WTC11 (cell line): ENCODE measurements around the gene P2RY1. TPM values are rescaled to one million over a fixed set of nuclear protein-coding genes. Genes with fewer than 3 reads are reported as not detected.

Source experiments
- ATAC-seq: fragments of 200-7000 bp; cut with Tn5 transposase; 2 replicates; pipeline ENCODE4 v1.10.0; 2021; ENCODE audit warnings: mild to moderate bottlenecking, moderate library complexity
- CTCF ChIA-PET: fragments of 300-600 bp; sonication (Branson Sonifier 250); formaldehyde crosslinking; loops from one replicate; lab custom pipeline; 2021; ENCODE audit warnings: antibody characterized with exemption; lab: Charles Lee
- POLR2A ChIA-PET: fragments of 350-600 bp; sonication (Branson Sonifier 250); formaldehyde crosslinking; loops from one replicate; lab custom pipeline; 2021; ENCODE audit warnings: antibody characterized with exemption; lab: Charles Lee
- DNase-seq: peaks from one replicate; pipeline ENCODE4 v3.0.0; 2021; ENCODE audit warnings: low spot score
- H3K27ac Mint-ChIP-seq: 2 replicates; pipeline ENCODE4 v1.8.0; 2021; ENCODE audit warnings: mixed read lengths
- H3K27me3 Mint-ChIP-seq: 2 replicates; pipeline ENCODE4 v1.8.0; 2021; ENCODE audit warnings: low read depth, mild to moderate bottlenecking, moderate library complexity, mixed read lengths
- H3K36me3 Mint-ChIP-seq: 2 replicates; pipeline ENCODE4 v1.8.0; 2021; ENCODE audit warnings: mixed read lengths
- H3K4me1 Mint-ChIP-seq: 2 replicates; pipeline ENCODE4 v1.8.0; 2022; ENCODE audit warnings: mixed read lengths
- H3K4me3 Mint-ChIP-seq: 2 replicates; pipeline ENCODE4 v1.8.0; 2021; ENCODE audit warnings: mild to moderate bottlenecking, moderate library complexity, mixed read lengths
- H3K9me3 Mint-ChIP-seq: 2 replicates; pipeline ENCODE4 v1.8.0; 2021; ENCODE audit warnings: mixed read lengths
- AFF4 ChIP-seq: sonication (generic); formaldehyde crosslinking; IDR thresholded peaks from 2 replicates; pipeline ENCODE4 v1.8.1; 2023; ENCODE audit warnings: mild to moderate bottlenecking, missing genetic modification reagents, borderline replicate concordance
- ATF1 ChIP-seq: sonication (generic); formaldehyde crosslinking; IDR thresholded peaks from 2 replicates; pipeline ENCODE4 v1.8.1; 2023; ENCODE audit warnings: mild to moderate bottlenecking, moderate library complexity, missing genetic modification reagents
- ATF6 ChIP-seq: sonication (generic); formaldehyde crosslinking; IDR thresholded peaks from 2 replicates; pipeline ENCODE4 v1.8.1; 2023; ENCODE audit warnings: mild to moderate bottlenecking, missing genetic modification reagents
- CBFB ChIP-seq: sonication (generic); formaldehyde crosslinking; IDR thresholded peaks from 2 replicates; pipeline ENCODE4 v1.8.1; 2022; ENCODE audit warnings: mild to moderate bottlenecking, low read depth, missing genetic modification reagents
- E2F1 ChIP-seq: sonication (generic); formaldehyde crosslinking; IDR thresholded peaks from 2 replicates; pipeline ENCODE4 v1.8.0; 2022; ENCODE audit warnings: mild to moderate bottlenecking, missing genetic modification reagents
- HMGA2 ChIP-seq: fragments of 250-450 bp; sonication (Bioruptor Pico); IDR thresholded peaks from 2 replicates; pipeline ENCODE4 v1.4.0; 2021; ENCODE audit warnings: mild to moderate bottlenecking, moderate library complexity
- IRF2 ChIP-seq: sonication (generic); formaldehyde crosslinking; IDR thresholded peaks from 2 replicates; pipeline ENCODE4 v1.8.0; 2022; ENCODE audit warnings: low read depth, missing genetic modification reagents, borderline replicate concordance
- NFATC4 ChIP-seq: fragments of 250-450 bp; sonication (Bioruptor Pico); IDR thresholded peaks from 2 replicates; pipeline ENCODE4 v1.9.0; 2021; ENCODE audit warnings: mild to moderate bottlenecking
- NFE2L1 ChIP-seq: sonication (generic); formaldehyde crosslinking; IDR thresholded peaks from 2 replicates; pipeline ENCODE4 v1.8.1; 2023; ENCODE audit warnings: missing genetic modification reagents
- PRDM15 ChIP-seq: sonication (generic); formaldehyde crosslinking; IDR thresholded peaks from 2 replicates; pipeline ENCODE4 v1.8.0; 2022; ENCODE audit warnings: missing genetic modification reagents
- TEAD1 ChIP-seq: sonication (generic); formaldehyde crosslinking; IDR thresholded peaks from 2 replicates; pipeline ENCODE4 v1.8.0; 2022; ENCODE audit warnings: mild to moderate bottlenecking, missing genetic modification reagents
- ZBTB21 ChIP-seq: sonication (generic); formaldehyde crosslinking; IDR thresholded peaks from 2 replicates; pipeline ENCODE4 v1.8.1; 2023; ENCODE audit warnings: mild to moderate bottlenecking, missing genetic modification reagents, borderline replicate concordance
- ZNF219 ChIP-seq: sonication (generic); formaldehyde crosslinking; IDR thresholded peaks from 2 replicates; pipeline ENCODE4 v1.8.0; 2023; ENCODE audit warnings: missing genetic modification reagents, mild to moderate bottlenecking, borderline replicate concordance
- total RNA-seq: library from RNA; stranded (reverse); gene quantifications from 3 replicates; pipeline ENCODE4 v1.2.3, GENCODE V29; 2021
- TF ChIP-seq, protein P1 (sequence below): sonication (generic); formaldehyde crosslinking; IDR thresholded peaks from 2 replicates; pipeline ENCODE4 v1.8.1; 2022; ENCODE audit warnings: missing genetic modification reagents, borderline replicate concordance
- TF ChIP-seq, protein P2 (sequence below): sonication (generic); formaldehyde crosslinking; IDR thresholded peaks from 2 replicates; pipeline ENCODE4 v1.8.1; 2022; ENCODE audit warnings: mild to moderate bottlenecking, missing genetic modification reagents, moderate library complexity, borderline replicate concordance
- TF ChIP-seq, protein P3 (sequence below): sonication (generic); formaldehyde crosslinking; IDR thresholded peaks from 2 replicates; pipeline ENCODE4 v1.8.0; 2023; ENCODE audit warnings: missing genetic modification reagents, mild to moderate bottlenecking, borderline replicate concordance

P2RY1 gene
- total RNA-seq, 1 experiment from 2014 or later, result 47.2 TPM

DNA sequence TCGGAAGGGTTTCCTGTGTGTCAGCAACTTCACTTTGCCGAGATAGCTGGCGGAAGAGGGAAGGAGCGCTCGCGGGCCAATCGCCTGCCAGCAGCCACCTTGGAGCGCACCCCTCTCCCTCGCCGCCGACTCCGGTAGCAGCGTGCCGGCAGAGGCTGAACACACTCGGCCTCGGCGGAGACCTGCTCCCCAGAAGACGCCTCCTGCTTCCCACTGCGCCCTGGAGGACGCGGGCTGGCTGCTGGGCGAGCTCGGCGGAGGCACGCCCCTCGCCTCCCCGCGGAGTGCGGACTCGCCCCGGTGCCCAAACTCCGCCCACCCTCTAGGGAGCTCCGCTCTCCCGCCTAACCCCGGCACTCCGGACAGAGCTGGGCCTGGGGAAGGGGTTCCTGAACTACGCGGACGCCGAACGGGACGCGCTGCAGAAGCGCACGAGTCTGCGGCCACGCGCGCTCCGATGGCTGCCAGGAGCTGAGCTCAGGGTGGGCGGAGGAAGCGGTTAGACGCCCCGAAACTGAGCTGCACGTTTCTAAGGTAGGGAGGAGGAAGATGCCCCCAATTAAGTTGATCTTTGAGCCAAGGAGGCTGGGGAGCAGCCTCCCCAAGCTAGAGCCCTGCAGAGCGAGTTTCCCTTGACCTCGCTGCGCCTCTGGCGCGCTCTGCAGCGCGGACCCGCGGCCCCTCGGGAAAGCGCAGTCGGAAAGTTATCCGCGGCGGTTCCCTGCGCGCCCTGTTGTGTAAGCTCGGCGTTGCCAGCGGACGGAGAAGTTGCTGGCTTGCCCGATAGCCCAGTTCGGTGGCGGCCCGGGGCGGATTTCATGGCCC lies at the start of gene P2RY1 (continued):
- TF ChIP-seq PRDM15 (CRISPR knock-in tag) (0 out of 2 replicates have a peak, but pooled peaks have one; percentile 20), CBFB (no peak; the same call in 1 of the 2 replicates), NFATC4 (CRISPR knock-in tag) (no peak), IRF2 (no peak), ZNF219 (CRISPR knock-in tag) (peak; percentile 88), E2F1 (CRISPR knock-in tag) (no peak), TEAD1 (peak; percentile 96), ATF1 (no peak), NFE2L1 (CRISPR knock-in tag) (peak; percentile 46; the same call in 1 of the 2 replicates), ATF6 (CRISPR knock-in tag) (no peak), ZBTB21 (CRISPR knock-in tag) (no peak)
- TF ChIP-seq, protein P1, sequence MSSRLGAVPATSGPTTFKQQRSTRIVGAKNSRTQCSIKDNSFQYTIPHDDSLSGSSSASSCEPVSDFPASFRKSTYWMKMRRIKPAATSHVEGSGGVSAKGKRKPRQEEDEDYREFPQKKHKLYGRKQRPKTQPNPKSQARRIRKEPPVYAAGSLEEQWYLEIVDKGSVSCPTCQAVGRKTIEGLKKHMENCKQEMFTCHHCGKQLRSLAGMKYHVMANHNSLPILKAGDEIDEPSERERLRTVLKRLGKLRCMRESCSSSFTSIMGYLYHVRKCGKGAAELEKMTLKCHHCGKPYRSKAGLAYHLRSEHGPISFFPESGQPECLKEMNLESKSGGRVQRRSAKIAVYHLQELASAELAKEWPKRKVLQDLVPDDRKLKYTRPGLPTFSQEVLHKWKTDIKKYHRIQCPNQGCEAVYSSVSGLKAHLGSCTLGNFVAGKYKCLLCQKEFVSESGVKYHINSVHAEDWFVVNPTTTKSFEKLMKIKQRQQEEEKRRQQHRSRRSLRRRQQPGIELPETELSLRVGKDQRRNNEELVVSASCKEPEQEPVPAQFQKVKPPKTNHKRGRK, result no peak
- TF ChIP-seq, protein P2, sequence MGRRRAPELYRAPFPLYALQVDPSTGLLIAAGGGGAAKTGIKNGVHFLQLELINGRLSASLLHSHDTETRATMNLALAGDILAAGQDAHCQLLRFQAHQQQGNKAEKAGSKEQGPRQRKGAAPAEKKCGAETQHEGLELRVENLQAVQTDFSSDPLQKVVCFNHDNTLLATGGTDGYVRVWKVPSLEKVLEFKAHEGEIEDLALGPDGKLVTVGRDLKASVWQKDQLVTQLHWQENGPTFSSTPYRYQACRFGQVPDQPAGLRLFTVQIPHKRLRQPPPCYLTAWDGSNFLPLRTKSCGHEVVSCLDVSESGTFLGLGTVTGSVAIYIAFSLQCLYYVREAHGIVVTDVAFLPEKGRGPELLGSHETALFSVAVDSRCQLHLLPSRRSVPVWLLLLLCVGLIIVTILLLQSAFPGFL (CRISPR knock-in tag), result peak; percentile 36; the same call in 1 of the 2 replicates

DNA sequence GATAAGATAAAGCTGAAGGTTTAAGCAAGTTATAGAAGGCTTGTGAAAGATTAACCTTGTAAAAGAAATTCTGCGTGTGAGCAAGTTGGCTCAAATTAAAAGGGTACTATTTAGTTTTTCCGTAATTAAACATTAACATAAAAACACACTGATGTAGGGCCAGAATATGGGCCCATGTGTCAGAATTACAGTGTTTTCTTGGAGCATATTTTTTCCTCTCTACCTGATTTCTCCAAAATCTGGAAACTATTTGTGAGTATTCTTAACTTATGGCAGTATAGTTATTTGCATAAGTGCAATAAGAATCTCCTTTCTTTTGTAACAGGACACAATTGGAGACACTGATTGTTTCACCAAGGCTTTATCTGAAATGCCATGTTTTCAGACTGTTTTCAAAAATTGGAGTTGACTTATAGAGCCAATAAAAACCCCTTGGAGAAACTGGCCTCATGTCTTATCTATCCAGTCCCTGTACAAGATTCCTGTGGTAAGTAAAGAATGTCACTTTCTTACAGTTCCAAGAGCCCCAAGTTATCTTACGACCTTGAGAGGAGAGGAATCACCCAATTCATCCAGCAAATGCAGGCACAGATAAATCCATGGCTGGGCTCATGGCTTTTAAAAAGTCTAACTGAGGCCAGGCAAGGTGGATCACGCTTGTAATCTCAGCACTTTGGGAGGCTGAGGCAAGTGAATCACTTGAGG lies 47.8 kb upstream of the P2RY1 start:
- H3K27me3 Mint-ChIP-seq, result no peaks in the 10 kb centered on the region
- H3K4me3 Mint-ChIP-seq, result no peak overlapping the region
- peaks cover 7% of the 10 kb centered on the region for H3K4me1 Mint-ChIP-seq
- no peak overlapping the region for H3K27ac Mint-ChIP-seq
- peaks cover 33% of the 10 kb centered on the region for H3K36me3 Mint-ChIP-seq
- ATAC-seq, result no peak
- no peak for DNase-seq
- peaks cover 39% of the 10 kb centered on the region for H3K9me3 Mint-ChIP-seq
- POLR2A ChIA-PET, result no interaction called here
- CTCF ChIA-PET, result no interaction called here
- TF ChIP-seq AFF4 (CRISPR knock-in tag), result no peak
- no peak for TF ChIP-seq HMGA2 (CRISPR knock-in tag)
- TF ChIP-seq, protein P3, sequence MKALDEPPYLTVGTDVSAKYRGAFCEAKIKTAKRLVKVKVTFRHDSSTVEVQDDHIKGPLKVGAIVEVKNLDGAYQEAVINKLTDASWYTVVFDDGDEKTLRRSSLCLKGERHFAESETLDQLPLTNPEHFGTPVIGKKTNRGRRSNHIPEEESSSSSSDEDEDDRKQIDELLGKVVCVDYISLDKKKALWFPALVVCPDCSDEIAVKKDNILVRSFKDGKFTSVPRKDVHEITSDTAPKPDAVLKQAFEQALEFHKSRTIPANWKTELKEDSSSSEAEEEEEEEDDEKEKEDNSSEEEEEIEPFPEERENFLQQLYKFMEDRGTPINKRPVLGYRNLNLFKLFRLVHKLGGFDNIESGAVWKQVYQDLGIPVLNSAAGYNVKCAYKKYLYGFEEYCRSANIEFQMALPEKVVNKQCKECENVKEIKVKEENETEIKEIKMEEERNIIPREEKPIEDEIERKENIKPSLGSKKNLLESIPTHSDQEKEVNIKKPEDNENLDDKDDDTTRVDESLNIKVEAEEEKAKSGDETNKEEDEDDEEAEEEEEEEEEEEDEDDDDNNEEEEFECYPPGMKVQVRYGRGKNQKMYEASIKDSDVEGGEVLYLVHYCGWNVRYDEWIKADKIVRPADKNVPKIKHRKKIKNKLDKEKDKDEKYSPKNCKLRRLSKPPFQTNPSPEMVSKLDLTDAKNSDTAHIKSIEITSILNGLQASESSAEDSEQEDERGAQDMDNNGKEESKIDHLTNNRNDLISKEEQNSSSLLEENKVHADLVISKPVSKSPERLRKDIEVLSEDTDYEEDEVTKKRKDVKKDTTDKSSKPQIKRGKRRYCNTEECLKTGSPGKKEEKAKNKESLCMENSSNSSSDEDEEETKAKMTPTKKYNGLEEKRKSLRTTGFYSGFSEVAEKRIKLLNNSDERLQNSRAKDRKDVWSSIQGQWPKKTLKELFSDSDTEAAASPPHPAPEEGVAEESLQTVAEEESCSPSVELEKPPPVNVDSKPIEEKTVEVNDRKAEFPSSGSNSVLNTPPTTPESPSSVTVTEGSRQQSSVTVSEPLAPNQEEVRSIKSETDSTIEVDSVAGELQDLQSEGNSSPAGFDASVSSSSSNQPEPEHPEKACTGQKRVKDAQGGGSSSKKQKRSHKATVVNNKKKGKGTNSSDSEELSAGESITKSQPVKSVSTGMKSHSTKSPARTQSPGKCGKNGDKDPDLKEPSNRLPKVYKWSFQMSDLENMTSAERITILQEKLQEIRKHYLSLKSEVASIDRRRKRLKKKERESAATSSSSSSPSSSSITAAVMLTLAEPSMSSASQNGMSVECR (CRISPR knock-in tag), result no peak
- no peak for TF ChIP-seq ZNF219 (CRISPR knock-in tag)
